HG03558 (cell line): ENCODE measurements around the gene TTYH3.

ENCODE experiments used
- ATAC-seq: cut with Tn5 transposase; IDR thresholded peaks from one replicate; pipeline ENCODE4 v1.9.1; 2021; ENCODE audit warnings: moderate number of reproducible peaks; ENCODE audit not compliant: unreplicated experiment; ENCODE audit errors: extremely low read depth

The TTYH3 gene

DNA sequence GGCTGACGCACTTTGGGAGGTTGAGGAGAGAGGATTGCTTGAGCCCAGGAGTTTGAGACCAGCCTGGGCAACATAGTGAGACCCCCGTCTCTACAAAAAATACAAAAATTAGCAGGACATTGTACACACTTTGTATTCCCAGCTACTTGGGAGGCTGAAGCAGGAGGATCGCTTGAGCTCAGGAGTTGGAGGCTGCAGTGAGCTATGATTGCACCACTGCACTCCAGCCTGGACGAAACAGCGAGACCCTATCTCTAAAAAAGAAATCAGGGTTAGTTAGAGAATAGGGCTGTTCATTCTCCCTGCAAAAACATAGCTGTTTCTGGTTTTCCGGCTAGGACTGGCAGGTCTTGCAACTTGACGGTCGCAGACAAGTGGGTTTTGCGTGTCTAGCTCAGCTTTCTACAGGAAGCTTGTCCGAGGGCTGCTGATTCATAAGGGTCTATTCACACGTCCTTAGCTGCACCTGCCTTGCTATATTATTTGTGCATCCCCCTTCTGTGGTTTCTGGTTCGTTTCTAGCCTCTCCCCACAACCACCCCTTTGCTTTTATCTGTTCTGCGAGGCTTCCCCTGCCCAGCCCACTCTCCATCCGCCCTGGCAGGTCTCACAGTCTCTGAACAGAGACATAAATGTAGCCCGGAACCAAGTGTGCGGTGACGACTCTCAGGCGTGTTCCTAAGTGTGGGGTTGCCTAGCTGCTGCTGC is 66.9 kb downstream of the TTYH3 start:
- ATAC-seq: peak; percentile 87

DNA sequence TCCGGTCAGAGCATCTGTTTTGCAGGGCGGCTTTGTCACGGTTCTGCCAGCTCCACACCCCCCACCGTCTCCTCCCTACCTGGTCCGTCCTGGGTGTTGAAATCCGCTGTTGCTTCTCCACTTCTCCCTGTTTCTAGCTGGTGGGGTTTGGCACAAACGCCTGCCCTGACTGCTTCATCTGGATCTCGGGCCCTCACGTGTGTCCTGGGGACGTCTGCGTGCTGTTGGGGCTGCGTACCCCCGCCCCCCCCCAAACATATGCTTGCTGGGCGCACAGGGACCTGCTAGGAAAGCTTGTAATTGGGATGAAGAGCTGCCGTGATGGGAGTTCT is 67.5 kb downstream of the TTYH3 start:
- no peak for ATAC-seq

DNA sequence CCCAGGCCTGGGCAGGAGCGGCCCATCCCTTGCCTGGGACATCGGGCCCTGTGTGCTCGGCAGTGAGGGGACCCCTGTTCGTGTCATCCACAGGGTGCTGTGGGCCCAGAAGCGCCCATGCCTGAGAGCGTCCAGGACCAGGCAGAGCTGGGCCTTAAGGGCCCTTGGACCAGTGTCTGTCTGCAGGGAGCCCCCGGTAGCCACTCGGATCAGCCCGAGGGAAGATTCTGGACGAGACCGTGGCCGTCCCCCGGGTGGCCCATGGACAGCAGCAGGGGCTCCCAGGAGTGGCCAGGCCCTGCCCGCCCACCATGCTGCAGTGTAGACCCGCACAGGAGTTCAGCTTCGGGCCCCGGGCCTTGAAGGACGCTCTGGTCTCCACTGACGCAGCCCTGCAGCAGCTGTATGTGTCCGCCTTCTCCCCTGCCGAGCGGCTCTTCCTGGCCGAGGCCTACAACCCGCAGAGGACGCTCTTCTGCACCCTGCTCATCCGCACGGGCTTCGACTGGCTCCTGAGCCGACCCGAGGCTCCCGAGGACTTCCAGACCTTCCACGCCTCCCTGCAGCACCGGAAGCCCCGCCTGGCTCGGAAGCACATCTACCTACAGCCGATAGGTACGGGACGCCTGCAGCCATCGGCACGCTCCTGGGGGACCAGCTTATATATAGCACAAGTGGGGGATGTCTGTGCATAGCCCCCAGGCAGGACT is 68.5 kb downstream of the TTYH3 start:
- no peak for ATAC-seq

DNA sequence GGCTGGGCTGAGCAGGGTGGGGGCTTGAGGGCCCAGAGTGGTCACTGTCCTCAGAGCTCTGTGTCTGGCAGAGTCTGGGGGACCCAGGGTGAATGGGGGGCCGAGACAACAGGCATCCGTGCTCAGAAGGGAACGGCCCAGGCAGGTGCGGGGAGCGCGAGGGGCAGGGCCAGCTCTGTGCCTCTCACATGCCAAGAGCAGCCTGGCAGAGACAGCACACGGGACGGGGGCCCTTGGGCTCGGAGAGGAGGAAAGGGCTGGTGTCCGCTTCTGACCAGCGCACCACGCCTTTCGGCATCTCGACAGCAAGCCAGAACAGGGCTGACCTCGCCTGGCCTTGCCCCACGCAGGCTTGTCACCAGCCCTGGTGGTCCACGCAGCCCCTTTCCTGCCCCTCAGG is 69.6 kb downstream of the TTYH3 start:
- ATAC-seq: no peak

DNA sequence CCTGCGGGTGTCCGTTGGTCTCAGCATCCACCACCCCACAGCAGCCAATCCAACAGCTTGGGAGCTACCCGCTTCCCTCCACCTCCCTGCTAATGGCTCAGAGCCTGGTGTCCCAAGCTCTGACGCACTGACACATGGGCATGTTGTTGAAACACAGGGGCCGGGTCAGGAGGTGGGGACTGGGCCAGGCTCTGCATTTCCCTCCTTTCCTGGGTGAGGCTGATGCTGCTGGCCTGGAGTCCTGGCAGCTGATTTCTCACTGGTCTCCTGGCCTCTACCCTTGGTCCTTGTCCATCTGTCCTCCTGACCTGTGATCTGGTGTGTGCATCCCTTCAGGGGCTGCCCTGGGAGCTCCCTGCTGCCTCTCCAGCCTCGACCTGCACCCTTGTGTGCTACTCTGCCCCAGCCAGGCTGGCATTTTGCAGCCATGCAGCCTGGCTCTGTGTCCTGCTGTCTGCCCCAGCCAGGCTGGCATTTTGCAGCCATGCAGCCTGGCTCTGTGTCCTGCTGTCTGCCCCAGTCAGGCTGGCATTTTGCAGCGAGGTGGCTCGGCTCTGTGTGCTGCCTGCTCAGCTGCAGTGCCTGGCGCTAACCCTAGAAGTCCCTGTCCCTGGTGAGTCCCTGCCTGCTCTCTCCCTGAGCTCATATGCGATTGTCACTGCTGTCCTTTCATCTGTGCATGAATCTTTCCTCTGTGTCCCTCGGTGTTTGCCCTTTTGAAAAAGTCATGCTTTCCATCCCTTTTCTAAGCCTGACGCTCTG is 70.2 kb downstream of the TTYH3 start:
- ATAC-seq: no peak

DNA sequence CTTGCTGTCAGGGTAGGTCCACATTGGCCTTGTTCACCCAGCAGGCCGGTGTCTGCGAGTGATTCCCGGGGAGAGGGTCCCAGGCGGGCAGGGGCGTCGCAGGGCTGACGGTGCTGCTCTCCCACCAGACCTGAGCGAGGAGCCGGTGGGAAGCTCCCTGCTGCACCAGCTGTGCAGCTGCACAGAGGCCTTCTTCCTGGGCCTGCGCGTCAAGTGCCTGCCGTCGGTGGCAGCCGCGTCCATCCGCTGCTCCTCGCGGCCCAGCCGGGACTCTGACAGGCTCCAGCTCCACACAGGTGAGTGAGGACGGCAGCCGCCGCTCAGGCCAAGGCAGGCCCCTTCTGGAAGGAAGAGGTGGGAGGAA is 70.8 kb downstream of the TTYH3 start:
- ATAC-seq: no peak

DNA sequence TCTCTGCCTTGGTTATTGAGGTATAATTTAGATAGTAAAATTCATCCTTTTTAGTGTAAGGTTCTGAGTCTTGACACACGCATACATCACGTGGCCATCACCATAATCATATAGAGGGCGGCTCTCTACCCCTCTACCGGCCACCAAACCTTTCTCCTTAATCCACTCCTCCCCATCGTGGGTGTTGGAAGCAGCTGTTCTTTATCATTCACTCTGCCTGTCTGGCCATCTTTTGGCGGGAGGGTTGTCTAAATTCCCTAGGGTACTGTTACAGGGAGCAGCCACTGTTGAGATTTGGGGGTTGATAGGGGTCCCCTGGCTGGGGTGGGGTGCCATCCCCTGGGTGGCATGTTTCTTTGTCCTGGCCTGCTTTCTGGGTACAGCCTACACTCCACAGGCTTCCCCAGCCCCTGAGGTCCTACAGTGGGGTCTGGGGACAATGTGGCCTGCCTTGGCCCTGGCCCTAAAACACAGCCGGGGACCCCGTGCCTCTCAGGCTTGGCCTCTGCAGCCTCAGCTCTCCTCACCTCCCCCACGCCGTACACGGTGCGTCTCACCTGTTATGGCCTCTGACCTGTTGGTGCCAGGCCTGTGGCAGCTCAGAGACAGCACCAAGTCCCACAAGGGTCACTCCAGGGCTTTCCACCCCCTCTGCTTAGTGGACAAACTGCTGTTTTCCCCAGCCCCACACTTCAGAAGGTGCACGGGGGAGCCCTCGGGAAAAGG is 73.7 kb downstream of the TTYH3 start:
- no peak for ATAC-seq

DNA sequence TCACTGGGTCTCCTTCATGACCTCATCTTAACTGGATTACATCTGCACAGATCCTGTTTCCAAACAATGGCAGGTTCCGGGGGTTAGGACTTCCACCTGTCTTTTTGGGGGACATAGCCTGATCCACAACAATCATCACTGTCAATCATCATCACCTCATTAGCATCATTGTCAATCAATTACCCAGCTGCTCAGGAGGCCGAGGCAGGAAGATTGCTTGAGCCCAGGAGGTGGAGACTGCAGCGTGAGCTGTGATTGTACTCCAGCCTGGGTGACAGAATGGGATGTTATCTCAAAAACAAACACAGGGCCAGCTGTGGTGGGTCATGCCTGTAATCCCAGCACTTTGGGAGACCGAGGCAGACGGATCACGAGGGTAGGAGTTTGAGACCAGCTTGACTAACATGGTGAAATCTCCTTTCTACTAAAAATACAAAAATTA is 74.9 kb downstream of the TTYH3 start:
- no peak for ATAC-seq

DNA sequence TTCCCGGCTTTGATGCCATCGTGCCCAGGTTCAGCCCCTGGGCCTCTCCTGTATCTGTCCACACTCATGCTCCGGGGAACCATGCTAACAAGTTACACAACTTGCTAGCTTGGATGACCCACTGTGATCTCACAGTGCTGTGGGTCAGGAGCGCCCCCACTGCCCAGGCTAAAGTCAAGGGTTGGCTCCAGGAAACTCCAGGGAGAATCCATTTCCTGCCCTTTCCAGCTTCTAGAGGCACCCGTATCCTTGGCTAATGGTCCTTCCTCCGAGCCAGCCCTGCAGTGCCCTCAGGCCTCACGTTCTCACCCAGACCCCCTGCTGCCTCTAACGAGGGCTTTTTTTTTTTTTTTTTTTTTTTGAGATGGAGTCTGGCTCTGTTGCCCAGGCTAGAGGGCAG is 75.7 kb downstream of the TTYH3 start:
- no peak for ATAC-seq

DNA sequence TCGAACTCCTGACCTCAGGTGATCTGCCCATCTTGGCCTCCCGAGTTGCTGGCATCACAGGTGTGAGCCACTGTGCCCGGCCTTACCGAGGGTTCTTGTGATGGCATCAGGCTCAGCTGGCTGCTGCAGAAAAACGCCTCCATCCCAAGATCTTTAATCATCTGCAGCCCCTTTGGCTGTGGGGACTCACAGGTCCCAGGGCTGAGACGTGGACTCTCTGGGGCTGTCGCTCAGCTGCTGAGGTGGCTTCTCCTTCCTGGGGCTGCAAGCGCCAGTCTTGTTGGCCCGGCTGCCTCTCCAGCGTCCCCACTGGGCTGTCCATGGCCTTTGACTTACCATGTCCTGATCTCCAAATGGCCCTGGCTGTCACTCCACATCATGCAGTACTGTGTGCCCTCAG is 76.3 kb downstream of the TTYH3 start:
- no peak for ATAC-seq

DNA sequence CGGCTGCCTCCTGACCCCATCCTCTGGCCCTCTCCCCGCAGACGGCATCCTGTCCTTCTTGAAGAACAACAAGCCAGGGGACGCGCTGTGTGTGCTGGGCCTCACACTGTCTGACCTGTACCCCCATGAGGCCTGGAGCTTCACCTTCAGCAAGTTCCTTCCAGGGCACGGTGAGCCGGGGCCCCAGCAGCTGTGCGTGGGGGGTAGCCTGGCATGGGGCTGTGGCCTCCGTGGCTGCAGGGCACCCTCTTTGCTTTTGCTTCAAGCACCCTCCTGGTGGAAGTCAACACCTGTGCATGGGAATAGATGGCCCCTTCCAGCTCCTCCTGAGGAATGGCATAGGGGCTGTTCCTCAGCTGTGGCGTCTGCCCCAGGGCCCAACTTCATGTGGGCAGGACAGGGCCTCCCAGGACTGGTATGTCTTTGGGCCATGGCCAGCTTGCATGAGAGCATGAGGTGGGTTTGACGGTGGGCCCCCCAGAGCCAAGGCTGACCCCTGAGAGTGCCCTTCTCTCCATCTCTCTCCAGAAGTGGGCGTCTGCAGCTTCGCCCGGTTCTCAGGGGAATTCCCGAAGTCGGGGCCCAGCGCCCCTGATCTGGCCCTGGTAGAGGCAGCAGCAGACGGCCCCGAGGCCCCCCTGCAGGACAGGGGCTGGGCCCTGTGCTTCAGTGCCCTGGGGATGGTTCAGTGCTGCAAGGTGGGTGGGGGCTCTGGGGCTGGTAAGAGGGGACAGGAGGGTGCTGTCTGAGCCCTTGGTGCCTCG is 76.9 kb downstream of the TTYH3 start:
- no peak for ATAC-seq

DNA sequence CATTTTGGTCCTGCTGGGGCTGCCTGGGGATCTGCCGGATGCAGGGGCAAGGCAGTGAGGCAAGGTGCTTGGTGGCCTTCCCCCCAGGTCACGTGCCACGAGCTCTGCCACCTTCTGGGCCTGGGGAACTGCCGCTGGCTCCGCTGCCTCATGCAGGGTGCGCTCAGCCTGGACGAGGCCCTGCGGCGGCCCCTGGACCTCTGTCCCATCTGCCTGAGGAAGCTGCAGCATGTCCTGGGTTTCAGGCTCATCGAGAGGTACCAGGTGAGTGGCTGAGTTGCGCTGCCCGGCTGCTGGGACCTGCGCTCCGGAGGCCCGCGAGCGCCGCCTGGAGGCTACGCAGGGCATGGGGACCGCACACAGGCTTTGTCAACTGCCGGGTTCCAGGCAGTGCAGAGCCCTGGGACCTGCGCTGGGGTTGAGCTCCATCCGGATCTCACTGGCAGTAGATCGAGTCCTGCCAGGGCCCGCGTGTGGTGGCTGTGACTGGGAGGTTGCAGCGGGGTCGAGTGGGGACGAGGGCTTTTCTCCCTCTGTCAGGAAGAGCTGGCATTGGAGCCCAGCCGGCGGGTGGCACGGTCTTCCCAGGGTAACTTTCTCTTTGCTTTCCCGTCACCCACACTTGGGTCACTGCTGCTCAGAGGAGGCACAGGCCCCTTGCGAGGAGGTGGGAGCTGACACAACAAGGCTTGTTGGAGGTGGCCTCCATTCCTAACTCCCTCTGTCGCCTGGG is 77.9 kb downstream of the TTYH3 start:
- ATAC-seq: no peak

DNA sequence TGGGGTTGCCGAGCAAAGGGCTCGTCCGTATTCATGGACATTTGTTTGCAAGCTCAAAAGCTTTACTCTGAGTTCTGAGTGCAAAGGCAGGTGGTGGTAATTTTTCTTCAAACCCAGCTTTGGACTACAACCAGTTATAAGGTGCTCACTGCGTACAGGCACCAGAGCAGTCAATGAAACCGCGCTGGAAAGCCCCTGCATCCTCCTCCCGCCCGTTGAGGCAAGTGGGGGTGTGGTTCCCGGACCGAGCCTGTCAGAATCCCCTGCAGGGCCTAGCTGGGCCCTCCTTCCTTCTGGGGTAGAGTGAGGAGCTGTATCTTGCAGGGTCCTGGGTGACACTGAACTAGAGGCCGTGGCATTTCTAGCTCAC is 78.5 kb downstream of the TTYH3 start:
- ATAC-seq: peak; percentile 30

DNA sequence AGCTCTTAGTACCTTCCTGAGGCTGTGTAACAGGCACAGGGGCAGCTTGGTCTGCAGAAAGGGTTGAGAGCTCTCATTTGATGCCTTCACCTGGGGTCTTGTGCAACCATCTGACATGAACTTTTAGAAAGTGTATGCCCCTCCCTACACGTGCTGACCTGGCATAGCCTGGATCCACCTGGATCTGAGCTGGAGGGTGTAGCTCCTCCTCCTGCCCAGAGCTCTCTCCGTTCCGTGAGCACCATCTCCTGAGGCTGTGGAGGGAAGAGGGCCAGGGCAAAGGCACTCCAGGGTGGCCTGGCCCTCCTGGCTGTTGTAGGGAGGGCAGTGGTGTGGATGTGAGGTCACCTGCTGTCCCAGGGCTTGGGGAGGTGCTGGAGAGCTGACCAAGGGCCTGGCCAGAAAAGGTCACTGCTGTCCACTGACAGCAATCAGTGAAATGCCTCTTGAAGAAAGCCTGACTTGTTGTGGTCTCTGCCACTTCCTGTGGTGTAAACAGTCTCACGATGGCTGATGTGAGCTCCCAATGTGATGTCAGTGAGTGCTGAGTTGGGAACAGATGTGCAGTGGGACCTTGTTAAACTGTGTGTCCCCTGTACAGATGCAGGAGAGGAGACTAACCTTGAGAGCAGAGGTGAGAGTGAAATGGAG is 79.2 kb downstream of the TTYH3 start:
- ATAC-seq: peak; percentile 29

DNA sequence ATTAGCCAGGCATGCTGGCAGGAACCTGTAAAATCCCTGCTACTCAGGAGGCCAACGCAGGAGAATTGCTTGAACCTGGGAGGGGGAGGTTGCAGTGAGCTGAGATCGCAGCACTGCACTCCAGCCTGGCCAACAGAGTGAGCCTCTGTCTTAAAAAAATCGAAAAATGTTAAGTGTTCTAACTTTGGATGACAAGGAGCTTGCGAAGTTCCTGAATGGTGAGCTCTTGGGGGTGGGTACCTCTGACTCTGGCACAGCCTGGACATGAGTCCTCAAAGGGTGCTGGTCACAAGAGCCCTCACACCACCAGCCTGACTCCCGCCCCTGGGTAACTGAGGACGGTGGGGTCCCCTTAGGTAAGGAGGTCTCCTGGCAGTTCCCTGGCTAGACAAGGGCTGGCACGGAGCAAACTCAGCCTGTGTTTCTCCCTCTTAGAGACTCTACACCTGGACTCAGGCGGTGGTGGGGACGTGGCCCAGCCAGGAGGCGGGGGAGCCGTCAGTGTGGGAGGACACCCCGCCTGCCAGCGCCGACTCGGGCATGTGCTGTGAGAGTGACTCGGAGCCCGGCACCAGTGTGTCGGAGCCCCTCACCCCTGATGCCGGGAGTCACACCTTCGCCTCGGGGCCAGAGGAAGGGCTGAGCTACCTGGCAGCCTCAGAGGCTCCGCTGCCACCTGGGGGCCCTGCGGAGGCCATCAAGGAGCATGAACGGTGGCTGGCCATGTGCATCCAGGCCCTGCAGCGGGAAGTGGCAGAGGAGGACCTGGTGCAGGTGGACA is 80.3 kb downstream of the TTYH3 start:
- no peak for ATAC-seq

DNA sequence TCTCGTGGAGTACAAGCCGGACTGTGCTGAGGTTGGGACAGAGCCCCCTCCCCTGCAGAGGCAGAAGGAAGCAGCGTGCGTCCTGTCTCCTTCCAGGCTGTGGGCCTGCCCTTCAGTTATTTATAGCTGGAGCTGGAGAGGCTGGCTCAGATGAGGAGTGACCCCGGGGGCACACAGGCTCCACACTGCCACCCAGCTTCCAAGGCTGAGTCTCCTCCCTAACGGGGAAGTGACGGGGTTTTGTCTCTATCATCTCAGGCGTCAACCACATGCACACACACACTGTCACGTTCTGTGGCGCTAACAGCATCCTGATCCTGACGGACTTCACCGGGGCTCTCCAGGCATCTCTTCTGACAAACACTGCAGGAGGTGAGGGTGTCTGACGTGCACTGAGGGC is 81.6 kb downstream of the TTYH3 start:
- no peak for ATAC-seq

DNA sequence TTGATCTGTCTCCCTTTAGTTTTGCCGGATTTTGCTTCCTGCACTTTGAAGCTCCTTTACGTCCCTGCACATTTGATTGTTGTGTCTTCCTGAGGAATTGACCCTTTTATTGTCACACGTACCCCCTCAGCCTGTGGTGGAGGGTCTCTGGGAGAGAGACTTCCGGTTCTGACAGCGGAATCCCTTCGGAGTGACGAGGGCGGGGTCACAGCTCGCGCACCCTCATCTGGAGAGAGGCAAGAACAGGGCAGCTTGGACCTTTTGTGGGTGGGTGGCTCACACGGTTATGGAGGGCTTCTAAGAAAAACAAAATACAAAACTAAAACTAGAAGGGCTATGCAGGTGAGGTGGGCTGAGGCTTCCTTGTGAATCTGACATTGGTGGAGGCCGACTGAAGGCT is 82.2 kb downstream of the TTYH3 start:
- no peak for ATAC-seq
